ENCODE measurements around the gene UBALD2.

UBALD2 gene

DNA sequence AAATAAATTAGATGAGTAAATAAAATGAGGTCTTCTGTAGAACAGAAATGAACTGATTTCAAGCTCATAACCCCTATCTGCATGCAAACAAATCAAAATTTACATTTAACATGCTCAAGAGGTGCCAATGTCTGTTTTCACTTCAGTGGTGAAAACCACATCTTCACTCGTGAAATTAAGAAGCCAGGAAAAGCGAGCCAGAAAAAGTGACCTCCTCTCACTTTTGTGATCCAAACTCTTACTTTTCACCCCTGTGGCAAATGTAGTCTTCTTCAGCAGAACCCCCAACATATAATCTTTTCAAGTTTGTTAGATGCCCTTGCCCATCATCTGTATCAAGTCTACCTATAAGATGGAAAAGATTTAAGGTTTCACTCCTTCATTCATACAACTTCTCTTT is 52.4 kb downstream of the UBALD2 start:
- DNase-seq (ENCODE audit: low read depth in 3 of 3, low spot score in 1 of 3) = no peak

DNA sequence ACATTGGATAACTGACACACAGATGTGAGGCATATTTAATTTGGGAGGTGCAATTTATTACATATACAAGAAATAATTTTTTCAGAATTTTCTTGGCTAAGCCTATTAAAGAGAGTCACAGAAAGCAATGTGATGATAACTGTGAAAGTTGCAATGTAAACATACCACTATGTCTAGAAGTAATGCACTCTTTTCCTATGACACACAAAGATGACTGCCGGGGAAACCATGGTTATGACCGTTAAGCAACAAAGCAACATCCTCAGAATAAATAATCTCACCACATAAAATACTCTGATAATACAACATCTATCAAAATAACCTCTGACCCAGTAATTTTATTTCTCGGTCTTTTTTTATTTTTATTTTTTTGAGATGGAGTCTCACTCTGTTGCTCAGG is 53.4 kb downstream of the UBALD2 start:
- no peak for DNase-seq (ENCODE audit: low read depth in 3 of 3, low spot score in 1 of 3)

Data from stimulated activated CD4-positive, alpha-beta T cell treated with anti-CD3 and anti-CD28 coated beads, TNF-alpha, amount 100 ng/mL, for 1 hour (primary cell).